ENCODE measurements around the gene CDK4.
A peak's percentile ranks its signal among the peaks of the same experiment; 100 is the strongest.

Gene CDK4

DNA sequence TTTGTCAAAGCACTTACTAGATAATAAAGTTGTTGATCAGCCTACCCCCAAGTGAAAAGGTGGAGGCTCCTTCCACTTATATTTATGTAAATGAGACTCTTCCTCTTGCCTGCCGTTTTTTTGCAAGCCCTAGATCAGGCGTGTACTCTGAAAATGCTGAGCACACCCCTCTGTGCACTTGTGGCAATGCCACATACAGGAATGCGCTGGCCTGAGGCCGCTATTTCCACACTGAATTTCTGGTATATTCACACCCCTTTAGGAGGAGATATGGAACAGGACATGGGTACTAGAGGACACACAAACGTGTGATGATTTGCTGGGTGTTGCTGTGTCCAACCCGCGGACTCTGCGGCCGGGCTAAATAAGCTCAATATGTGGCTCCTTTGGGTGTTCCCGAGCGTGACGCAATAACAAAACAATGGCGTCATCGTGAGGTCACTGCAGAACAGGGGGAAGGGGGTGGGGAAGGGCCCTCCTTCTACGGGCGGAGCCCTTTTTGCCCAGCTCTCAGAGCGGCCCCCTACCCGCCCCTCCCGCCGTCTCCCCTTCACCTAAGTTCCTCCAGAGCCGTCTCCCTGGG, 7.8 kb downstream of the CDK4 start:
- DNase-seq (ENCODE audit: low read depth in 2 of 2): peak; percentile 87 to 92
- TF ChIP-seq, protein P1, sequence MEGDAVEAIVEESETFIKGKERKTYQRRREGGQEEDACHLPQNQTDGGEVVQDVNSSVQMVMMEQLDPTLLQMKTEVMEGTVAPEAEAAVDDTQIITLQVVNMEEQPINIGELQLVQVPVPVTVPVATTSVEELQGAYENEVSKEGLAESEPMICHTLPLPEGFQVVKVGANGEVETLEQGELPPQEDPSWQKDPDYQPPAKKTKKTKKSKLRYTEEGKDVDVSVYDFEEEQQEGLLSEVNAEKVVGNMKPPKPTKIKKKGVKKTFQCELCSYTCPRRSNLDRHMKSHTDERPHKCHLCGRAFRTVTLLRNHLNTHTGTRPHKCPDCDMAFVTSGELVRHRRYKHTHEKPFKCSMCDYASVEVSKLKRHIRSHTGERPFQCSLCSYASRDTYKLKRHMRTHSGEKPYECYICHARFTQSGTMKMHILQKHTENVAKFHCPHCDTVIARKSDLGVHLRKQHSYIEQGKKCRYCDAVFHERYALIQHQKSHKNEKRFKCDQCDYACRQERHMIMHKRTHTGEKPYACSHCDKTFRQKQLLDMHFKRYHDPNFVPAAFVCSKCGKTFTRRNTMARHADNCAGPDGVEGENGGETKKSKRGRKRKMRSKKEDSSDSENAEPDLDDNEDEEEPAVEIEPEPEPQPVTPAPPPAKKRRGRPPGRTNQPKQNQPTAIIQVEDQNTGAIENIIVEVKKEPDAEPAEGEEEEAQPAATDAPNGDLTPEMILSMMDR (IDR thresholded peaks at IDR 0.05; ENCODE audit: low read depth, low read length): no peak
- H3K4me3 ChIP-seq (replicated peaks in 1 of 2; ENCODE audit: low read depth in 2 of 2, low read length in 2 of 2): peak overlapping the region; percentile 85 to 96

DNA sequence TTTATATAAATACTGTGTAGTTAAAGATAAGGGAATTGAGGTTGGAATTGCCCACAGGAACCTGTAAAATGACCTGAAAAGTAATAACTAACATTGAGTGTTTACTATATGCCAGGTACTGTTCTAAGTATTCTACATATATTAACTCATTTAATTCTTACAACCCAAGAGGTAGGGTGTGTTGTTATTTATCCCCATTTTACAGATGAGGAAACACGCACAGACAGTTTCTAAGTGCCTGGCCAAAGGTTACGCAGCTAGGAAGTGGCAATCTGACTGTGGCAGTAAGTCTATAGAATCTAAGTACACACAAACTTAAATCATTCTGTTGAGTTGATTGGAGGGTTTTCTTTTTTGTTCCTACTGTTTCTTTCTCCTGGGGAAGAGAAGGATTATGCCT, 8.3 kb downstream of the CDK4 start:
- TF ChIP-seq, protein P1 (IDR thresholded peaks at IDR 0.05; ENCODE audit: low read depth, low read length): no peak
- DNase-seq (ENCODE audit: low read depth in 2 of 2): no peak
- H3K4me3 ChIP-seq (replicated peaks in 1 of 2; ENCODE audit: low read depth in 2 of 2, low read length in 2 of 2): no peak overlapping the region

DNA sequence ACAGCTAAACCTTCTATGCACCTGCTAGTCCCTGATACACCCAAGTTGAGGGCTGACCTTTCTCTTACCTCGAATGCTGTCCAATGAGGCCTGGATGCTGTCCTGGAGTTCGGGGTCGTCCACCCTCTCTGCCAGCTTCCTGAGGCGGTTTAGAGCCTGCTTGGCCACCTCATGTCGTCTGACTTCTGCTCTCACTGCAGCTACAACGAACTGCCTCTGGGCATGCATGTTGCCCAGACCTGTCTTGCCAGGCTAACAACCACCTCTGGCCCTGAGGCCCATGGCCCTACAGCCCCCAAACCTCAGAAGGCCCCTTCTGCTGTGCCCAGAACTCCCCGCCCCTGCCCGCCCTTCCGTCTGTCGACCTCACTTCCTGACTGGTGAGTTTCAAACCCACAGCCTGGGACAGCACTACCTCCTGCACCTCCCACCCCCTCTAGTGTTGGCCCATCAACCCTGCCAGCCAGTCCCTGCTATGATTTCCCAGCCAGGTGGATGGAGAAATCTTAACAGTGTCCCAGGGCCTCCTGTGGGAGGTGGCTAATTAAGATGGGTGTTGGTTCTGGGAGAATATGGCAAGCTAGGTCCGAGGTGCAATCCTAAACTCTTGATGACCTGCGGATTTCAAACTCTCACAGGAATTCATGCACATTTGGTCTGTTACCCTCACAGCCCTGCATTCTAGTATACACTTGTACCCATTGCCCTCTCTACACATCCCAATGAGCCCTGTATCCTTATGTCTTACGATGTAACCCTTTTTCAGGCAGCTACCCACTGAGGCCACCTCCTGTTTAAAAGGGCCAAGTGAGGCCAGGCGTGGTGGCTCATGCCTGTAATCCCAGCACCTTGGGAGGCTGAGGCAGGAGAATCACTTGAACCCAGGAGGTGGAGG, 10.0 kb downstream of the CDK4 start:
- TF ChIP-seq, protein P1 (IDR thresholded peaks at IDR 0.05; ENCODE audit: low read depth, low read length): no peak
- no peak for DNase-seq (ENCODE audit: low read depth in 2 of 2)
- no peak overlapping the region for H3K4me3 ChIP-seq (replicated peaks in 1 of 2; ENCODE audit: low read depth in 2 of 2, low read length in 2 of 2)

DNA sequence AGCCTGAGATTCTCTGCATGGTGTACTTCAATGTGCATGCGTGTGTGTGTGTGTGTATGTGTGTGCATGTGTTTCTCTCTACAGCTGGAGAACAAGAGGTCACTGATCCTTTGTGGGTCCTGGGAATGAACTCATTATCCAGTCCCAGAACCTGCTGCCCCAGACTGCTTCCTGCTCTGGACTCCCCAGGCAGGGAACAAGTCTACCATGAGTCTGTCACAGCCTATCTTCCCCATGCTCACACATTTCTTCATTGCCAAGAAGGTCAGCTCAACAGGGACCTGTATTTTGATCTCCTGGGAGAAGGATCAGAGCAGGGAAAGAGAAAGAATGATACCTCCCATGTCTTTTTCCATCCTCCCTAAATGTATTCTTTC, 10.7 kb downstream of the CDK4 start:
- no peak for DNase-seq (ENCODE audit: low read depth in 2 of 2)
- TF ChIP-seq, protein P1 (IDR thresholded peaks at IDR 0.05; ENCODE audit: low read depth, low read length): no peak
- no peak overlapping the region for H3K4me3 ChIP-seq (replicated peaks in 1 of 2; ENCODE audit: low read depth in 2 of 2, low read length in 2 of 2)

DNA sequence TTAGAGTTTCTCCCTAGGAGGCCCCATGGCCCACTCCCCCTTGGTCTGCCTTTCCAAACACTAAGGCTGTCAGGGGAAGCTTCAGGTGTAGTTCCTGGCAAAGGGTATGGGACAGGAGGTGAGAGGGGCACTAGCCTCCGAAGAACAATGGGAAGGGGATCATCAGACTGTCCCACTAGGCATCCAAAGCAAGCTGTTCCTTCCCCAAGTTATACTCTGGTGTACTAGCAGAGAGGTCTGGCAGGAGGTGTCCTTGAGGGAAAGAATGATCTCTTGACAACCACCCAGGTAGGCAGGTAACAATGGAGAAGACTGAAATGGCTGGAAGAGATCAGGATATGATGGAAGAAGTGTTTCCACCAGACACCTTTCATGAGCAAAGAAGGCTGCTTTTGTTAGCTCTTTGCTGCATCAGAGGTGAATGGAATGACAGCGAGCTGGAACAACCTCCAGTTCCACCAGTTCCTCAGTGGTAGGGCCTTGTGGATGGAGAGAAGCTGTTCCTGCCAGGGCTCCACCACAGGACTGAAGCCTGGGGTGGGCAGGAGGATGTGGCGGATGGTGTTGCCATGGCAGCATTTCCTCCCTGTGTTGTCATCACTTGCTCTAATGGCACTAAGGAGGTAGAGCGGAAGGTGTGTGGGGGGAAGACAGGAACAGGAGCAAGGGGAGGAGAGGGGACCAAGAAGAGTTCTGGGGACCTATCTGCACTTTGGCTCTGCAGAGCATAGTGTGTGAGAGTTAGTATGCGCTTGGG, 11.3 kb downstream of the CDK4 start:
- TF ChIP-seq, protein P1 (IDR thresholded peaks at IDR 0.05; ENCODE audit: low read depth, low read length): no peak
- H3K4me3 ChIP-seq (replicated peaks in 1 of 2; ENCODE audit: low read depth in 2 of 2, low read length in 2 of 2): no peak overlapping the region
- no peak for DNase-seq (ENCODE audit: low read depth in 2 of 2)

DNA sequence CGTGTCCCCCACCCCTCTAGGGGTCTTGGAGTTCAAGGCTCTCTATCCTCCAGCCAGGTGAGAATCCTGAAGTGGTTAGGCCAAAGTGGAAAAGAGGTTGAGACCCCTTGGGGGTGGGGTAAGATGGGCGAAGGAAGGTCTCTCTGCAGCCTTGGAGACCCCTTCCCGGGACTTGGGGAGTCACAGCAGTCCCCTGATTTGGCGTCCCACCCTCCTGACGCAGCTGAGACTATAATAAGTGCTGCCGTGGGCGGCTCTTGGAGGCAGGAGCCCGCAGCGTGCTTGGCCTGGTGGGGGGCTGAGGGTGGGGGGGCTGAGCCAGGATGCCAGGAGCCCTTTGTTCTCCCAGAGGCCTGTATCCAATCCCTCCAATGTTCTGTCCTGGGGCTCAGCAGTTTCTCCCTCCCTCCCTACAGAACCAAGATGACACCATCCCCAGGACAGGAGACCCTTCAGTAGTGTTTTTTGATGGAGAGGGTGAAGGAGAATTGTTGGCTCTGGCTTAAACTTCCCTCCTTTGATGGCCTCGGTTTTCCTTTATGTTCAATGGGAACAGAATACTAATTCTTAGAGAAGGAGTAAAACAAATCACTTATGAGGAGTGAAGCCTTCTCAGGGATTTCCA, 12.1 kb downstream of the CDK4 start:
- DNase-seq (ENCODE audit: low read depth in 2 of 2): no peak
- TF ChIP-seq, protein P1 (IDR thresholded peaks at IDR 0.05; ENCODE audit: low read depth, low read length): no peak
- H3K4me3 ChIP-seq (replicated peaks in 1 of 2; ENCODE audit: low read depth in 2 of 2, low read length in 2 of 2): no peak overlapping the region
